GM23248 (cell line): ENCODE data around the gene EXD3.

Source experiments
- EZH2 ChIP-seq: fragments of 200-600 bp; sonication (generic); IDR thresholded peaks from 2 replicates; pipeline ENCODE4 v1.6.1; 2018; ENCODE audit warnings: antibody characterized with exemption, mild to moderate bottlenecking; ENCODE audit not compliant: insufficient read depth, poor library complexity, severe bottlenecking
- EZH2phosphoT487 ChIP-seq: fragments of 200-600 bp; sonication (generic); IDR thresholded peaks from 2 replicates; pipeline ENCODE4 v1.6.1; 2018; ENCODE audit warnings: antibody characterized with exemption, moderate library complexity, mild to moderate bottlenecking, low read depth; ENCODE audit not compliant: insufficient read depth

GRCh38 chr9:137279741-137280473 is 143.1 kb downstream of the EXD3 start:
- no peak for TF ChIP-seq EZH2
- no peak for TF ChIP-seq EZH2phosphoT487
